ENCODE results near the gene OSM. TPM values are rescaled to one million over a fixed set of nuclear protein-coding genes. Genes with fewer than 3 reads are reported as not detected.

Gene OSM
- total and polyA plus RNA-seq, 2 experiments from 2014 or later: not detected

GRCh38 chr22:30292069-30292970 lies 25.7 kb upstream of the OSM start (continued):
- TF ChIP-seq EZH2 (IDR thresholded peaks at IDR 0.05; ENCODE audit: low read depth, unreplicated experiment) (no peak), EZH2phosphoT487 (IDR thresholded peaks at IDR 0.05; ENCODE audit: unreplicated experiment) (no peak), ZNF114 (CRISPR knock-in tag; IDR thresholded peaks at IDR 0.05) (no peak), CTCF (conservative IDR thresholded peaks at IDR 0.05; ENCODE audit: low read depth in 2 of 2) (no peak), POLR2AphosphoS5 (IDR thresholded peaks at IDR 0.05; ENCODE audit: low read depth) (no peak), NANOG (IDR thresholded peaks at IDR 0.05; ENCODE audit: borderline replicate concordance) (no peak), STAT1 (IDR thresholded peaks at IDR 0.05; ENCODE audit: unreplicated experiment) (no peak)

GRCh38 chr22:30291058-30291892 lies 24.6 kb upstream of the OSM start:
- Histone ChIP-seq H3K4me2 (no peak overlapping the region), H3K4me3 (no peak overlapping the region), H3K27ac (ENCODE audit: low read depth) (no peak overlapping the region), H3K9me2 (ENCODE audit: insufficient read depth) (no peaks in the 10 kb centered on the region), H4K20me1 (replicated peaks; ENCODE audit: insufficient read depth) (no peaks in the 10 kb centered on the region; the same call in 1 of the 2 replicates), H3K27me3 (ENCODE audit: insufficient read depth) (peaks cover 7% of the 10 kb centered on the region; the same call in 1 of the 2 replicates), H3F3A (replicated peaks; ENCODE audit: low read depth) (peaks cover 11% of the 10 kb centered on the region), H3K79me2 (replicated peaks; ENCODE audit: insufficient read depth) (no peaks in the 10 kb centered on the region), H3K36me3 (ENCODE audit: insufficient read depth) (no peaks in the 10 kb centered on the region), H2AFZ (no peak overlapping the region), H3K4me1 (ENCODE audit: insufficient read depth) (peaks cover 14% of the 10 kb centered on the region; the same call in 1 of the 2 replicates)
- Mint-ChIP-seq H3K4me1 (peaks cover 14% of the 10 kb centered on the region; the same call in 2 of the 3 replicates), H3K9me3 (no peaks in the 10 kb centered on the region), H3K27ac (no peak overlapping the region), H3K36me3 (ENCODE audit: low read depth) (no peaks in the 10 kb centered on the region), H3K27me3 (ENCODE audit: insufficient read depth, low read depth, poor library complexity) (peaks cover 21% of the 10 kb centered on the region), H3K4me3 (no peak overlapping the region)
- DNase-seq (ENCODE audit: low spot score) (no peak), ATAC-seq (no peak)
- TF ChIP-seq POLR2AphosphoS5 (IDR thresholded peaks at IDR 0.05; ENCODE audit: low read depth) (no peak), REST (IDR thresholded peaks at IDR 0.05; ENCODE audit: unreplicated experiment) (no peak)

Data from GM23338 (cell line).